Right atrium auricular region (tissue), 2 donors: Measurements from ENCODE around the gene PRR15L. TPM values are rescaled to one million over a fixed set of nuclear protein-coding genes. Genes with fewer than 3 reads are reported as not detected.
"Not testable (repeated sequence)": the region's sequence is repeated elsewhere in the genome, so short reads cannot be mapped to it uniquely, and the experiment has no call there.

Source experiments
- DNase-seq: peaks from one replicate; pipeline ENCODE4 v3.0.0-alpha.2; 2019; ENCODE audit warnings: low spot score
- H3K27ac ChIP-seq, 2 donors: fragments of 200-600 bp; sonication (generic); 1 replicate in 1 of 2; 2 replicates in 1 of 2; pipeline ENCODE4 v1.5.1; 2016 to 2019
- H3K27me3 ChIP-seq, 2 donors: fragments of 200-600 bp; sonication (generic); one replicate each; pipeline versions ENCODE4 v1.5.1 to v1.6.0; 2017 to 2019
- H3K36me3 ChIP-seq: fragments of 200-600 bp; sonication (generic); one replicate; pipeline ENCODE4 v1.5.1; 2016
- H3K4me1 ChIP-seq, 2 donors: fragments of 200-600 bp; sonication (generic); one replicate each; pipeline versions ENCODE4 v1.5.1 to v1.6.0; 2017 to 2019
- H3K4me3 ChIP-seq, 2 donors: fragments of 200-600 bp; sonication (generic); 1 replicate in 1 of 2; 2 replicates in 1 of 2; pipeline ENCODE4 v1.5.1; 2017 to 2019; ENCODE audit warnings: mild to moderate bottlenecking in 1 of 2, moderate library complexity in 1 of 2
- H3K9me3 ChIP-seq, 2 donors: fragments of 200-600 bp; sonication (generic); one replicate each; pipeline ENCODE4 v1.5.1; 2019
- total RNA-seq, 2 donors: library from RNA; depleted of rRNA; stranded (reverse); fragments of >200 nt; gene quantifications; one replicate each; pipeline ENCODE4 v1.1.0, GENCODE V29; 2016
- TF ChIP-seq, protein P1 (sequence below), 2 donors: fragments of 200-600 bp; sonication (generic); IDR thresholded peaks; one replicate each; pipeline ENCODE4 v1.5.1; 2019; ENCODE audit warnings: antibody characterized with exemption in 2 of 2

Gene PRR15L
- total RNA-seq, 2 donors from 2014 or later = 1.2 to 6.5 TPM

DNA sequence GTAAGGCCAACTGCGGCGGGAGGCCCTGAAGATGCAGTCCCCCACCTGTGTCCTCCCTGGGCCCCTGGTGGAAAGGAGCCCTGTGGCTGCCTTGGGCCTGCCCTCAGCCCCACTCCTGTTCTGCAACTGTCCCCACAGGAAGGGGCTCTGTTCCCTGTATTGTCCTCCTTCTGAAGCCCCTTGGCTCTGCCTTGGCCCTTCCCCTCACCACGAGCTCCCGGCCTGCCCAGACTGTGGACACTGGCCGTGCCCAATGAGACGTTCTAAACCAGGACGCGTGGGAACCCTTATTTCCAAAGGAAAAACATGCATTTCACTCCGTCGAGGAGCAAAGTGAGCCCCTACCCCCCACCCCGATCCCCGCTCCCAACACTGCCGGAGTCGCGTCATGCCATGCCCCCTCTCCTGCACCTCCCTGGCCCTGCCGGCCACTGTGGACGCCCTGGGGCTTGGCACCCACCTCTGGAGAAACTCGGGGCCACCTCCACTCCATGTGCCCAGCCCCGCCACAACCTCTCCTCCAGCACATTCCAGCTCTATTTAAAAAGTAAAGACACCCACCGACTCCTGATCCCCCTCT is 29.8 kb downstream of the PRR15L start:
- DNase-seq = no peak
- Histone ChIP-seq H3K36me3 (peaks cover 40% of the 10 kb centered on the region), H3K27me3 (no peaks in the 10 kb centered on the region), H3K4me1 (peaks cover 0 to 6% of the 10 kb centered on the region in 2 donors), H3K4me3 (no peak overlapping the region), H3K9me3 (no peaks in the 10 kb centered on the region), H3K27ac (no peak overlapping the region)
- TF ChIP-seq, protein P1, sequence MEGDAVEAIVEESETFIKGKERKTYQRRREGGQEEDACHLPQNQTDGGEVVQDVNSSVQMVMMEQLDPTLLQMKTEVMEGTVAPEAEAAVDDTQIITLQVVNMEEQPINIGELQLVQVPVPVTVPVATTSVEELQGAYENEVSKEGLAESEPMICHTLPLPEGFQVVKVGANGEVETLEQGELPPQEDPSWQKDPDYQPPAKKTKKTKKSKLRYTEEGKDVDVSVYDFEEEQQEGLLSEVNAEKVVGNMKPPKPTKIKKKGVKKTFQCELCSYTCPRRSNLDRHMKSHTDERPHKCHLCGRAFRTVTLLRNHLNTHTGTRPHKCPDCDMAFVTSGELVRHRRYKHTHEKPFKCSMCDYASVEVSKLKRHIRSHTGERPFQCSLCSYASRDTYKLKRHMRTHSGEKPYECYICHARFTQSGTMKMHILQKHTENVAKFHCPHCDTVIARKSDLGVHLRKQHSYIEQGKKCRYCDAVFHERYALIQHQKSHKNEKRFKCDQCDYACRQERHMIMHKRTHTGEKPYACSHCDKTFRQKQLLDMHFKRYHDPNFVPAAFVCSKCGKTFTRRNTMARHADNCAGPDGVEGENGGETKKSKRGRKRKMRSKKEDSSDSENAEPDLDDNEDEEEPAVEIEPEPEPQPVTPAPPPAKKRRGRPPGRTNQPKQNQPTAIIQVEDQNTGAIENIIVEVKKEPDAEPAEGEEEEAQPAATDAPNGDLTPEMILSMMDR (IDR thresholded peaks at IDR 0.05) = no peak

DNA sequence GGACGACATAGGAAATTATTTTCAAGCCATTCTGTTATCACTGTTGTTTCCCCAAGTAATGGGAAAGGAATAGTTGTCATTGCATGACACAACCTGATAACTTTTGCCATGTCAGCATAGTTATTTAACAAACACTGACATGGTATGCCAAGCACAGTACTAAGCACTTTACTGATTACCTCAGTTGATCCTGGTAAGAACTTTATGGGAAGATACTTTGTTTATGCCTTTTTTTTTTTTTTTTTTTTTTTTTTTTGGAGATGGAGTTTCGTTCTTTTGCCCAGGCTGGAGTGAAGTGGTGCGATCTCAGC is 32.0 kb downstream of the PRR15L start:
- no peak overlapping the region for H3K4me3 ChIP-seq
- no peak overlapping the region for H3K27ac ChIP-seq
- peaks cover 41% of the 10 kb centered on the region for H3K36me3 ChIP-seq

DNA sequence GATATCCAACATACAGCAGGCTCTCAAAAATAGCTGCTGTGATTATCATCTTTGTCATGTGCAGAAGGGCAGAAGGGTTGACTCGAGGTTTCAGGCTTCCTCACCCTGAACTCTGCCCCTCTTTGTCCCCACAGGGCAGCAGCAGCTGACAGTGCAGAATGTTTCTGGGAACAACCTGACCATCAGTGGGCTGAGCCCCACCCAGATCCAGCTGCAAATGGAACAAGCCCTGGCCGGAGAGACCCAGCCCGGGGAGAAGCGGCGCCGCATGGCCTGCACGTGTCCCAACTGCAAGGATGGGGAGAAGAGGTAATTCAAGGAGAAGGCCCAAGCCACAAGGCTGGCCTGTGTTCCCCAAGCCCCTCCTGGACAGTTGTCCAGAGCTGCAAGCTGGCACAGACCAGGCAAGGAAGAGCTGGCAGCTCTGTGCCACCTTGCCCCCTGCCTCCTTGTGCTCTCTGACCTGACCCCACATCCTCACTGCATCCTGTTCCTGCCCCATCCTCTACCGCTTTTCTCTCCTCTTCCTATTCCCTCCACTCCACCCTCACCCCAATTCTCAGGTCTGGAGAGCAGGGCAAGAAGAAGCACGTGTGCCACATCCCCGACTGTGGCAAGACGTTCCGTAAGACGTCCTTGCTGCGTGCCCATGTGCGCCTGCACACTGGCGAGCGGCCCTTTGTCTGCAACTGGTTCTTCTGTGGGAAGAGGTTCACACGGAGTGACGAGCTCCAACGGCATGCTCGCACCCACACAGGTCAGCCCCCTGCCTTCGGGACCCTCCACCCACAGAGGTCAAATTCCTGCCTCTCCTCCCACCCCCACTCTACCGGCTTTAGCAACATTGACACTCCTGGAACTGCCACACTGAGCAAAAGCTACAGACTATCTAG is 32.7 kb downstream of the PRR15L start:
- DNase-seq = no peak
- no peak overlapping the region for H3K4me3 ChIP-seq
- no peaks in the 10 kb centered on the region for H3K9me3 ChIP-seq
- TF ChIP-seq, protein P1 (IDR thresholded peaks at IDR 0.05) = no peak
- H3K27ac ChIP-seq = no peak overlapping the region
- no peaks in the 10 kb centered on the region for H3K27me3 ChIP-seq
- H3K36me3 ChIP-seq = peaks cover 41% of the 10 kb centered on the region
- peaks cover 0 to 6% of the 10 kb centered on the region in 2 donors for H3K4me1 ChIP-seq

More for the DNA sequence above, 32.0 kb downstream of the PRR15L start:
- H3K9me3 ChIP-seq = no peaks in the 10 kb centered on the region
- TF ChIP-seq, protein P1 (IDR thresholded peaks at IDR 0.05) = no peak
- no peak for DNase-seq
- H3K27me3 ChIP-seq = no peaks in the 10 kb centered on the region
- H3K4me1 ChIP-seq = peaks cover 0 to 6% of the 10 kb centered on the region in 2 donors

DNA sequence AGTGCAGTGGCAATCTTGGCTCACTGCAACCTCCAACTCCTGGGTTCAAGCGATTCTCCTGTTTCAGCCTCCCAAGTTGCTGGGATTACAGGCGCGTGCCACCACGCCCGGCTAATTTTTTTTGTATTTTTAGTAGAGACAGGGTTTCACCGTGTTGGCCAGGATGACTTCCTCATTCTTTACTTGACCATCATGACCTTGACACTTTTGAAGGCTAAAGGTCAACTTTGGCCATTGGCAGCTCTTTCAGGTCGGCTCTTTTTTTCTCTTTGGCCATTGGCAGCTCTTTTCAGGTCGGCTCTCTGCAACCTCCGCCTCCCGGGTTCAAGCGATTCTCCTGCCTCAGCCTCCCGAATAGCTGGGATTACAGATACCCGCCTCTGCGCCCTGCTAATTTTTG is 37.8 kb downstream of the PRR15L start:
- H3K9me3 ChIP-seq, DNase-seq, H3K4me3 ChIP-seq, H3K27me3 ChIP-seq, H3K27ac ChIP-seq: not testable (repeated sequence)
- Histone ChIP-seq H3K4me1 (peaks cover 0 to 19% of the 10 kb centered on the region in 2 donors), H3K36me3 (peaks cover 26% of the 10 kb centered on the region)

DNA sequence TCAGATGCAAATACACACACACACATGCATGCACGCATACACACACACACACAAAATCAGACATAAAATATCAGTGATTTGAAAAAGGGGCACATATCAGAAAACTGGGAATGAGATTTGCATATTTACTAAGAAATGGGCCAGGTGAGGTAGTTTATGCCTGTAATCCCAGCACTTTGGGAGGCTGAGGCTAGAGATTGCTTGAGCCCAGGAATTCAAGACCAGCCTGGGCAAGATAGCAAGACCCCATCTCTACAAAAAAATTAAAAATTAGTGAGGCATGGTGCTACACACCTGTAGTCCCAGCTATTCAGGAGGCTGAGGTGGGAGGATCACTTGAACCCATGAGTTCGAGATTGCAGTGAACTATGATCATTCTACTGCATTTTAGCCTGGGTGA is 38.7 kb downstream of the PRR15L start:
- TF ChIP-seq, protein P1 (IDR thresholded peaks at IDR 0.05) = no peak
- Histone ChIP-seq H3K27me3 (no peaks in the 10 kb centered on the region), H3K27ac (no peak overlapping the region), H3K4me3 (no peak overlapping the region), H3K9me3 (no peaks in the 10 kb centered on the region), H3K36me3 (peaks cover 17% of the 10 kb centered on the region), H3K4me1 (peaks cover 0 to 28% of the 10 kb centered on the region in 2 donors)
- no peak for DNase-seq

DNA sequence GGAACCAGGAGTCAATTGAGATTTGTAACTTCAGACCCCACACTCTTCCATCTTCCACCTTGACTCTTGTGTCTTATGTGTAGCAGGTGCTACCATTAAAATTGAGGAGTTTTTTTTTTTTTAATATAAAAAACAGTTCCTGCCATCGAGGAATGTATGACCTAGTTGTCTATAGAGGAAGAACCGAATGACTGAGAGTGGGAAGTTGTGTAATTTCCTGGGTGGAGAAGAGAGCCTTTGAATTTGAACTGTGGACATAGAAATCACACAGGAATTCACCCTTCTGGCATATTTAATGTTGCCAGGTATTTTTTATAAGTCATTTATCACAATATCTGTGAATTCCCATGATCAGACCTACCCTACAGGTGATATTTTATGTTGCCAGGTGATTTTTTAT is 39.7 kb downstream of the PRR15L start:
- H3K4me3 ChIP-seq = no peak overlapping the region
- TF ChIP-seq, protein P1 (IDR thresholded peaks at IDR 0.05) = no peak
- DNase-seq = no peak
- peaks cover 7% of the 10 kb centered on the region for H3K36me3 ChIP-seq
- H3K9me3 ChIP-seq = no peaks in the 10 kb centered on the region
- peaks cover 0 to 29% of the 10 kb centered on the region in 2 donors for H3K4me1 ChIP-seq
- H3K27ac ChIP-seq = no peak overlapping the region
- H3K27me3 ChIP-seq = no peaks in the 10 kb centered on the region
